NCI-H526 treated with DMSO at 0.1 percent for 48 hours (cell line): ENCODE measurements around the gene MYBPC2.

Experiments
- DNase-seq: peaks from one replicate; lab custom pipeline; 2025; lab: John Stamatoyannopoulos, UW

The MYBPC2 gene

GRCh38 chr19:50500753-50501151 lies 68.1 kb downstream of the MYBPC2 start:
- no peak for DNase-seq

- no peak for DNase-seq
Observed at GRCh38 chr19:50501186-50501567, 68.5 kb downstream of the MYBPC2 start.

- no peak for DNase-seq
Observed at GRCh38 chr19:50501568-50502475, 69.1 kb downstream of the MYBPC2 start.

- DNase-seq: no peak
Observed at GRCh38 chr19:50505856-50506611, 73.3 kb downstream of the MYBPC2 start.

- no peak for DNase-seq
Observed at GRCh38 chr19:50506700-50507099, 74.0 kb downstream of the MYBPC2 start.

- no peak for DNase-seq
Observed at GRCh38 chr19:50507376-50507775, 74.7 kb downstream of the MYBPC2 start.

GRCh38 chr19:50508843-50509190 lies 76.1 kb downstream of the MYBPC2 start:
- DNase-seq: no peak

GRCh38 chr19:50509366-50509765 lies 76.7 kb downstream of the MYBPC2 start:
- no peak for DNase-seq

- DNase-seq: no peak
Observed at GRCh38 chr19:50510121-50510670, 77.5 kb downstream of the MYBPC2 start.

- DNase-seq: no peak
Observed at GRCh38 chr19:50510700-50511068, 78.0 kb downstream of the MYBPC2 start.

- peak; percentile 92 for DNase-seq
Observed at GRCh38 chr19:50511069-50511822, 78.6 kb downstream of the MYBPC2 start, which contains the start of gene JOSD2. TSS of gene JOSD2 (minus strand) at chr19:50511191. CDS start at chr19:50510431, 760 bp downstream.

- no peak for DNase-seq
Observed at GRCh38 chr19:50512112-50512998, 79.7 kb downstream of the MYBPC2 start.

GRCh38 chr19:50512999-50513745 lies 80.5 kb downstream of the MYBPC2 start:
- DNase-seq: no peak

GRCh38 chr19:50513746-50514345 lies 81.2 kb downstream of the MYBPC2 start, which contains the start of gene ASPDH:
TSS of gene ASPDH (minus strand) at chr19:50513913. CDS start at chr19:50513823, 90 bp downstream.
- DNase-seq: no peak

GRCh38 chr19:50514346-50515167 lies 81.9 kb downstream of the MYBPC2 start:
- DNase-seq: no peak

GRCh38 chr19:50515168-50515561 lies 82.5 kb downstream of the MYBPC2 start:
- DNase-seq: no peak
